NCI-H2171 (cell line): ENCODE data around the gene TMEM138.

Source experiments
- DNase-seq: peaks from one replicate; lab custom pipeline; 2025; lab: John Stamatoyannopoulos, UW

The TMEM138 gene

GRCh38 chr11:61361741-61362541 lies at the start of gene TMEM138, which contains the start of gene CYB561A3:
Gene TMEM138 (plus strand): TSS chr11:61362374. CDS start chr11:61364391, 2,017 bp downstream.
Gene CYB561A3 (minus strand): TSS chr11:61361882. CDS start chr11:61356713, 5,169 bp downstream.
- peak; percentile 91 for DNase-seq

GRCh38 chr11:61315260-61315659 lies 46.9 kb upstream of the TMEM138 start:
- DNase-seq, result no peak

GRCh38 chr11:61325649-61326414 lies 36.3 kb upstream of the TMEM138 start:
- DNase-seq, result no peak

- no peak for DNase-seq
These were observed 34.5 kb upstream of the TMEM138 start for GRCh38 chr11:61327669-61328071.

GRCh38 chr11:61328351-61328750 lies 33.8 kb upstream of the TMEM138 start:
- DNase-seq, result no peak

GRCh38 chr11:61329871-61330270 lies 32.3 kb upstream of the TMEM138 start:
- no peak for DNase-seq

- DNase-seq, result no peak
These were observed 30.5 kb upstream of the TMEM138 start for GRCh38 chr11:61331651-61332050.

GRCh38 chr11:61332281-61332796 lies 29.8 kb upstream of the TMEM138 start:
- DNase-seq, result no peak

- DNase-seq, result peak; percentile 95
These were observed 29.2 kb upstream of the TMEM138 start, which contains the start of the genes DDB1 and TKFC for GRCh38 chr11:61332797-61333549. Gene DDB1 (minus strand): TSS chr11:61333105. CDS start chr11:61332968, 137 bp downstream. Gene TKFC (plus strand): TSS chr11:61333228. CDS start chr11:61334729, 1,501 bp downstream.

- peak; percentile 13 for DNase-seq
These were observed 28.4 kb upstream of the TMEM138 start for GRCh38 chr11:61333550-61334433.

- DNase-seq, result no peak
These were observed 27.5 kb upstream of the TMEM138 start for GRCh38 chr11:61334434-61335354.

- no peak for DNase-seq
These were observed 26.8 kb upstream of the TMEM138 start for GRCh38 chr11:61335355-61335710.

- DNase-seq, result peak; percentile 85
These were observed 25.8 kb upstream of the TMEM138 start for GRCh38 chr11:61336171-61336935.

GRCh38 chr11:61337706-61338470 lies 24.3 kb upstream of the TMEM138 start:
- DNase-seq, result no peak

GRCh38 chr11:61338783-61339489 lies 23.2 kb upstream of the TMEM138 start:
- DNase-seq, result no peak

- DNase-seq, result no peak
These were observed 22.7 kb upstream of the TMEM138 start for GRCh38 chr11:61339490-61339878.

GRCh38 chr11:61340979-61341378 lies 21.2 kb upstream of the TMEM138 start:
- DNase-seq, result no peak

- no peak for DNase-seq
These were observed 20.5 kb upstream of the TMEM138 start for GRCh38 chr11:61341706-61342105.
